Tongue (tissue), 2 donors: ENCODE measurements around the gene CREB3L2. TPM values are rescaled to one million over a fixed set of nuclear protein-coding genes. Genes with fewer than 3 reads are reported as not detected.
A peak's percentile ranks its signal among the peaks of the same experiment; 100 is the strongest.
"Not testable (repeated sequence)": the region's sequence is repeated elsewhere in the genome, so short reads cannot be mapped to it uniquely, and the experiment has no call there.

Experiments
- DNase-seq: peaks from one replicate; pipeline ENCODE4 v3.0.0-alpha.2; 2015
- total RNA-seq: library from RNA; depleted of rRNA; stranded (reverse); fragments of >200 nt; gene quantifications from one replicate; pipeline ENCODE4 v1.2.3, GENCODE V29; 2014

The CREB3L2 gene
- total RNA-seq, 1 donor from 2014 or later, result 35.6 TPM

GRCh38 chr7:137836541-137836940 lies 165.3 kb downstream of the CREB3L2 start:
- DNase-seq, result peak; percentile 39

GRCh38 chr7:137836113-137836509 lies 165.8 kb downstream of the CREB3L2 start:
- no peak for DNase-seq

GRCh38 chr7:137835486-137836112 lies 166.3 kb downstream of the CREB3L2 start:
- no peak for DNase-seq

GRCh38 chr7:137834552-137834951 lies 167.3 kb downstream of the CREB3L2 start:
- no peak for DNase-seq

GRCh38 chr7:137832990-137833389 lies 168.9 kb downstream of the CREB3L2 start:
- not testable (repeated sequence) for DNase-seq

- DNase-seq, result no peak
These were observed 169.5 kb downstream of the CREB3L2 start for GRCh38 chr7:137832382-137832781.

- not testable (repeated sequence) for DNase-seq
These were observed 170.3 kb downstream of the CREB3L2 start for GRCh38 chr7:137831555-137831954.

GRCh38 chr7:137829337-137829992 lies 172.4 kb downstream of the CREB3L2 start:
- no peak for DNase-seq

GRCh38 chr7:137828456-137828855 lies 173.4 kb downstream of the CREB3L2 start:
- DNase-seq, result no peak

GRCh38 chr7:137825489-137825888 lies 176.4 kb downstream of the CREB3L2 start:
- DNase-seq, result no peak

Other genes with a start within 250 kb of the CREB3L2 start
- 5.6 TPM for gene DGKI, start 155.1 kb downstream of the CREB3L2 start, total RNA-seq
- gene AKR1D1, start 74.4 kb upstream of the CREB3L2 start, total RNA-seq, result not detected